ENCODE results near the gene MEPCE. TPM values are rescaled to one million over a fixed set of nuclear protein-coding genes. Genes with fewer than 3 reads are reported as not detected.

Gene MEPCE
- total RNA-seq, 2 donors from 2014 or later, result 44.0 to 60.5 TPM

GRCh38 chr7:100483090-100483721 is 53.6 kb downstream of the MEPCE start:
- Mint-ChIP-seq H3K9me3 (no peaks in the 10 kb centered on the region), H3K27ac (no peak overlapping the region), H3K4me3 (peak overlapping the region; percentile 87), H3K27me3 (no peaks in the 10 kb centered on the region), H3K36me3 (peaks cover 6% of the 10 kb centered on the region), H3K4me1 (ENCODE audit: low read depth in 2 of 2) (peaks cover 4 to 10% of the 10 kb centered on the region in 2 donors)
- peak; percentile 80 for DNase-seq (ENCODE audit: low spot score)
- peak; percentile 73 for ATAC-seq

Other genes with a start within 250 kb of the MEPCE start
- 10 to 100 TPM; 32.2 to 43.9 TPM for gene PVRIG, start 209.9 kb upstream of the MEPCE start, total RNA-seq
- gene SPDYE3, start 122.1 kb upstream of the MEPCE start, total RNA-seq, result not detected
- 10 to 100 TPM; 48.4 to 94.8 TPM for gene PILRB, start 71.7 kb upstream of the MEPCE start, total RNA-seq
- gene PILRA, start 56.3 kb upstream of the MEPCE start, total RNA-seq, result 1 to 10 TPM; 3.7 to 6.8 TPM
- gene ZCWPW1, start 1.1 kb upstream of the MEPCE start, total RNA-seq, result 1 to 10 TPM; 1.3 to 2.5 TPM
- gene PPP1R35, start 6.7 kb downstream of the MEPCE start, total RNA-seq, result 10 to 100 TPM; 54.5 to 57.0 TPM
- 1 to 10 TPM; 2.4 to 4.2 TPM for gene SPACDR, start 34.4 kb downstream of the MEPCE start, total RNA-seq
- 100 to 1,000 TPM; 129 to 134 TPM for gene TSC22D4, start 49.4 kb downstream of the MEPCE start, total RNA-seq
- not detected for gene NYAP1, start 54.1 kb downstream of the MEPCE start, total RNA-seq
- 10 to 100 TPM; 45.2 to 49.4 TPM for gene AGFG2, start 109.4 kb downstream of the MEPCE start, total RNA-seq
- gene SAP25, start 144.1 kb downstream of the MEPCE start, total RNA-seq, result 10 to 100 TPM; 10.1 to 25.2 TPM
- gene LRCH4, start 156.3 kb downstream of the MEPCE start, total RNA-seq, result 100 to 1,000 TPM; 125 to 150 TPM
- gene FBXO24, start 156.5 kb downstream of the MEPCE start, total RNA-seq, result under 1 TPM in 1 of 2 donors, not detected in 1; 0.21 TPM
- gene PCOLCE, start 172.5 kb downstream of the MEPCE start, total RNA-seq, result 1 to 10 TPM; 5.4 to 5.6 TPM
- gene MOSPD3, start 182.7 kb downstream of the MEPCE start, total RNA-seq, result 10 to 100 TPM; 17.6 to 19.2 TPM
- gene TFR2, start 211.7 kb downstream of the MEPCE start, total RNA-seq, result 10 to 100 TPM; 10.1 to 34.1 TPM
- gene ACTL6B, start 226.6 kb downstream of the MEPCE start, total RNA-seq, result not detected
- gene GNB2, start 243.9 kb downstream of the MEPCE start, total RNA-seq, result 100 to 1,000 TPM; 345 to 348 TPM